ENCODE data around the gene WAC.

- TF ChIP-seq POLR2AphosphoS5 (IDR thresholded peaks at IDR 0.05) = no peak
- no peak for TF ChIP-seq EP300 (IDR thresholded peaks at IDR 0.05)
- TF ChIP-seq CTCF (IDR thresholded peaks at IDR 0.05) = no peak
These were observed 28.6 kb downstream of the WAC start for GRCh38 chr10:28561531-28561930.
